ENCODE measurements around the gene DDX39B. TPM values are rescaled to one million over a fixed set of nuclear protein-coding genes. Genes with fewer than 3 reads are reported as not detected.
"Not testable (repeated sequence)": the region's sequence is repeated elsewhere in the genome, so short reads cannot be mapped to it uniquely, and the experiment has no call there.

Gene DDX39B
- total RNA-seq, result 100 to 1,000 TPM; 244 to 322 (median 271) TPM

GRCh38 chr6:31541658-31542521, at the start of gene DDX39B:
Gene DDX39B, minus strand, starts transcription at chr6:31542003. Its CDS starts 1,471 bp downstream, at chr6:31540532.
- DNase-seq (ENCODE audit: low spot score), result peak; percentile 67
- TF ChIP-seq, protein P1, sequence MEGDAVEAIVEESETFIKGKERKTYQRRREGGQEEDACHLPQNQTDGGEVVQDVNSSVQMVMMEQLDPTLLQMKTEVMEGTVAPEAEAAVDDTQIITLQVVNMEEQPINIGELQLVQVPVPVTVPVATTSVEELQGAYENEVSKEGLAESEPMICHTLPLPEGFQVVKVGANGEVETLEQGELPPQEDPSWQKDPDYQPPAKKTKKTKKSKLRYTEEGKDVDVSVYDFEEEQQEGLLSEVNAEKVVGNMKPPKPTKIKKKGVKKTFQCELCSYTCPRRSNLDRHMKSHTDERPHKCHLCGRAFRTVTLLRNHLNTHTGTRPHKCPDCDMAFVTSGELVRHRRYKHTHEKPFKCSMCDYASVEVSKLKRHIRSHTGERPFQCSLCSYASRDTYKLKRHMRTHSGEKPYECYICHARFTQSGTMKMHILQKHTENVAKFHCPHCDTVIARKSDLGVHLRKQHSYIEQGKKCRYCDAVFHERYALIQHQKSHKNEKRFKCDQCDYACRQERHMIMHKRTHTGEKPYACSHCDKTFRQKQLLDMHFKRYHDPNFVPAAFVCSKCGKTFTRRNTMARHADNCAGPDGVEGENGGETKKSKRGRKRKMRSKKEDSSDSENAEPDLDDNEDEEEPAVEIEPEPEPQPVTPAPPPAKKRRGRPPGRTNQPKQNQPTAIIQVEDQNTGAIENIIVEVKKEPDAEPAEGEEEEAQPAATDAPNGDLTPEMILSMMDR (IDR thresholded peaks at IDR 0.05), result no peak

GRCh38 chr6:31590691-31591090, 48.9 kb upstream of the DDX39B start:
- not testable (repeated sequence) for ATAC-seq (ENCODE audit: low FRiP score); DNase-seq (ENCODE audit: low spot score)

More at GRCh38 chr6:31541658-31542521, at the start of gene DDX39B:
- peak; percentile 91 for ATAC-seq (ENCODE audit: low FRiP score)

DNA sequence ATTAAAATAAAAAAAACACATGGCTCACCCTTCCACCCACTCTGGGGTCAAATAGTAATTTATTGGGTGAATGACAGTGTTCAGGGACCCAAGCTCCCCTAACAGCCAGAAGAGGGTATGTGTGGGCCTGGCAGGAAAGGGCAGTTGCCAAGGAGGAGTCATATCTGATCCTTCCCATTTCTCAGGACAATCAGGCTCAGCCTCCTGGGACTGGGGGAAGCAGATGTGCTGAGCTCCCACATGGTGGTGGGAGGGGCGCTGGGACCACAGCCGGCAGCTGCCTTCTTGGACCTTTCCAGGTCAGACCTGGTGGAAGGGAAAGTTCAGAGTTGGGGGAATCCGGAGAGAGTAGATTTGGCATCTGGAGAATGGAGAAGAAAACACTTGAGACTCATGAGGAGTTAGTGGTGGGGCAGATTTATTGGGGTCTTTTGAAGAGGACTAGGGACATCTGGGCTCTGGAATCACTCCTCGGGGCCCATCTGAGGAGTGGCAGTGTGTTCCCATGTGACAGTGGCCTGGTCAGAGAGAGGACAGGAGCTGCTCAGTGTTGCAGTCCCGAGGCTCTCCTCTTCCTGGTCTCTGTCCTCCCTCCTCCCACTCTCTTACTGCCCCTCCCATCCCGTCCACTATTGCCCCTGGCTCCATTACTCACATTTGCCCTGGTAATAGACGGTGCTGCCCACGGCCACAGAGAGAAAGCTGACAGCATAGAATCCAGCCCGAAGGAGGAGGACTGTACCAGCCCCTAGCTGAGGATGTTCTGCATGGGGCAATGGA, 47.3 kb upstream of the DDX39B start:
- DNase-seq (ENCODE audit: low spot score), result no peak
- TF ChIP-seq, protein P1 (IDR thresholded peaks at IDR 0.05), result no peak
- ATAC-seq (ENCODE audit: low FRiP score), result no peak

DNA sequence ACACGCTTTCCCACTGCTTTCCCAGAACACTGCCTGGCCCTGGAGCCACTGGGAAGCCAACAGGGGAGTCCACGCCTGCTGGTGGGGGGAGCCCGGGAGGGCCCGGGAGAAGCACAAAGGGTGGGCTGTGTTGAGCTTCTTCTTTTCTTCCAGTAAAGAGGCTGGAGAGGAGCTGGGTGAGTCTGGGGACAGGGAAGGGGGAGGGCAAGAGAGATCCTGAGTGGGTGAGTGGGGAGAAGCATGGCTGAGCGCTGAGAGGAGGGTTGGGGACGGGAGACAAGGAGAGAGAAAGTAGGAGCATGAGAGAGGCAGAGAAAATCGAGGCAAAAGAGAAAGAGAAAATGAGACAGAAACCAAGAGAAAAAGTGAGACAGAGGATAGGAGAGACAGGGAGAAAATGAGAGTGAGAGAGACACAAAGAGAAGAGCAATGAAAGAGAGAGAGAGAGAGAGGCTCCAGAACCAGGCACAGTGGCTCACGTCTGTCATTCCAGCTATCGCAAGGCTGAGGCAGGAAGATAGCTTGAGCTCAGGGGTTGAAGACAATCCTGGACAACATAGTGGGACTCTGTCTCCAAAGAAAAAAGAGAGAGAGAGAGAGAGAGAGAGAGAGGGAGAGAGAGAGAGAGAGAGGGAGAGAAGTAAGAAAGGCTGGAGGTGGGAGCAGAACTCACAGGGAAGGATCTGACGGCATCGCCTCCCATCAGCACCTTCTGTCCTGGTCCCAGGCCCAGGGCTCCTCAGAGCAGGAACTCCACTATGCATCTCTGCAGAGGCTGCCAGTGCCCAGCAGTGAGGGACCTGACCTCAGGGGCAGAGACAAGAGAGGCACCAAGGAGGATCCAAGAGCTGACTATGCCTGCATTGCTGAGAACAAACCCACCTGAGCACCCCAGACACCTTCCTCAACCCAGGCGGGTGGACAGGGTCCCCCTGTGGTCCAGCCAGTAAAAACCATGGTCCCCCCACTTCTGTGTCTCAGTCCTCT, 46.3 kb upstream of the DDX39B start:
- TF ChIP-seq, protein P1 (IDR thresholded peaks at IDR 0.05), result no peak
- DNase-seq (ENCODE audit: low spot score), result no peak
- no peak for ATAC-seq (ENCODE audit: low FRiP score)

- no peak for ATAC-seq (ENCODE audit: low FRiP score)
- TF ChIP-seq, protein P1 (IDR thresholded peaks at IDR 0.05), result no peak
- no peak for DNase-seq (ENCODE audit: low spot score)
Observed at GRCh38 chr6:31586599-31587281, 44.9 kb upstream of the DDX39B start.

- TF ChIP-seq, protein P1 (IDR thresholded peaks at IDR 0.05), result no peak
- ATAC-seq (ENCODE audit: low FRiP score) (no peak), DNase-seq (ENCODE audit: low spot score) (no peak)
Observed at GRCh38 chr6:31586008-31586407, 44.2 kb upstream of the DDX39B start, which contains the start of gene LST1. Gene LST1, plus strand, starts transcription at chr6:31586277. Its CDS starts 1,023 bp downstream, at chr6:31587300.
